WERI-Rb-1 (cell line): ENCODE results near the gene IQSEC1.

Source experiments
- DNase-seq: peaks from one replicate; pipeline ENCODE4 v3.0.0-alpha.2; 2020
- H3K27ac ChIP-seq: fragments of 250-450 bp; sonication (Bioruptor Pico); 2 replicates; pipeline ENCODE4 v1.5.1; 2020; ENCODE audit warnings: mild to moderate bottlenecking, moderate library complexity
- H3K27me3 ChIP-seq: fragments of 250-450 bp; sonication (Bioruptor Pico); 2 replicates; pipeline ENCODE4 v1.5.1; 2021; ENCODE audit warnings: mild to moderate bottlenecking, low read depth, moderate library complexity; ENCODE audit not compliant: insufficient read depth, severe bottlenecking
- H3K36me3 ChIP-seq: fragments of 250-450 bp; sonication (Bioruptor Pico); 2 replicates; pipeline ENCODE4 v1.5.1; 2020; ENCODE audit warnings: mild to moderate bottlenecking, moderate library complexity
- H3K4me3 ChIP-seq: 2 replicates; pipeline ENCODE4 v1.5.1; 2011; ENCODE audit warnings: low read depth, mild to moderate bottlenecking, control low read depth, low read length
- H3K9me3 ChIP-seq: fragments of 250-450 bp; sonication (Bioruptor Pico); 2 replicates; pipeline ENCODE4 v1.5.1; 2021; ENCODE audit warnings: mild to moderate bottlenecking, moderate library complexity; ENCODE audit not compliant: severe bottlenecking
- TF ChIP-seq, protein P1 (sequence below): IDR thresholded peaks from 2 replicates; pipeline ENCODE4 v1.5.1; 2011; ENCODE audit warnings: low read depth, mild to moderate bottlenecking, control low read depth, inconsistent platforms, low read length

IQSEC1 gene

DNA sequence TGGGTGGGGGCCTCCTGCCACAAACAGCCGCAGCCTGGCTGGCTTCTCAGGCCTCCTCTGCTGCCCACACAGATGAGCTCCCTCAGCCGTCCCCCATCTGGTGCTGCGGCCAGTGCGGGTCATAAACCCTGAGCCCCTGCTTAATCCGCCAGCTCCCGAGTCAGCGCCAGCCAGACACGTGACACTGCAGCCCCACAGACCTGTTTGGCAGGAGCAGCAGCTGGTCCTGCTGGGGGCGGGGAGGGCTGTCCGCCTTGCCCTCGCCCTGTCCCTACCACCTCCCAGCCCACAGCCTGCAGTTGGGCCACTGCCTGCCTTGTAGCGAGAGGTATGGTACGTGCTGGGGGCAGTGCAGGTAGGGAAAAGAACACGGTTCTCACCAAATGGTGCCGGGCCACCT, 86.2 kb downstream of the IQSEC1 start:
- H3K27me3 ChIP-seq = no peaks in the 10 kb centered on the region
- DNase-seq = peak; percentile 97
- peak overlapping the region; percentile 97 for H3K27ac ChIP-seq
- H3K9me3 ChIP-seq = no peaks in the 10 kb centered on the region
- TF ChIP-seq, protein P1, sequence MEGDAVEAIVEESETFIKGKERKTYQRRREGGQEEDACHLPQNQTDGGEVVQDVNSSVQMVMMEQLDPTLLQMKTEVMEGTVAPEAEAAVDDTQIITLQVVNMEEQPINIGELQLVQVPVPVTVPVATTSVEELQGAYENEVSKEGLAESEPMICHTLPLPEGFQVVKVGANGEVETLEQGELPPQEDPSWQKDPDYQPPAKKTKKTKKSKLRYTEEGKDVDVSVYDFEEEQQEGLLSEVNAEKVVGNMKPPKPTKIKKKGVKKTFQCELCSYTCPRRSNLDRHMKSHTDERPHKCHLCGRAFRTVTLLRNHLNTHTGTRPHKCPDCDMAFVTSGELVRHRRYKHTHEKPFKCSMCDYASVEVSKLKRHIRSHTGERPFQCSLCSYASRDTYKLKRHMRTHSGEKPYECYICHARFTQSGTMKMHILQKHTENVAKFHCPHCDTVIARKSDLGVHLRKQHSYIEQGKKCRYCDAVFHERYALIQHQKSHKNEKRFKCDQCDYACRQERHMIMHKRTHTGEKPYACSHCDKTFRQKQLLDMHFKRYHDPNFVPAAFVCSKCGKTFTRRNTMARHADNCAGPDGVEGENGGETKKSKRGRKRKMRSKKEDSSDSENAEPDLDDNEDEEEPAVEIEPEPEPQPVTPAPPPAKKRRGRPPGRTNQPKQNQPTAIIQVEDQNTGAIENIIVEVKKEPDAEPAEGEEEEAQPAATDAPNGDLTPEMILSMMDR = no peak
- H3K4me3 ChIP-seq = peak overlapping the region; percentile 56
- peaks cover 27% of the 10 kb centered on the region for H3K36me3 ChIP-seq

DNA sequence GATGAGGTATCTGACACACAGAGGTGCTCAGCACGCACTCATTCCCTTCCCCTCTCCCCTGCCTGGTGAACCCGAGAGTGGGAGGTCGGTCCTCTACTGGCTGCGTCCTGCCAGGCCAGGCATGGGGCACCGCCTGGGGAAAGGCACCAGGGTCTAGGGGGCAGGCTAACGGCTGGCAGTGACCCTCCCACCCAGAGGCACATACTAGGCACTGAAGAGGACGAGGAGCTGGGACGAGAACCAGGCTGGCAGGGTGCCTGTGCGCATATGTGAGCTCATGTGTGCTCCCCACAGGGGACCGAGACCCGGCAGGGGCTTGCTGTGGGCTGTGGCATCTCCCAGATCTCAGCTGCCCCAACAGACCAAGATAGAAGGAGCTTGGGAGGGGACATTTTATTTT, 86.7 kb downstream of the IQSEC1 start:
- H3K4me3 ChIP-seq = peak overlapping the region; percentile 56
- H3K27me3 ChIP-seq = no peaks in the 10 kb centered on the region
- H3K9me3 ChIP-seq = no peaks in the 10 kb centered on the region
- peaks cover 28% of the 10 kb centered on the region for H3K36me3 ChIP-seq
- H3K27ac ChIP-seq = peak overlapping the region; percentile 97
- TF ChIP-seq, protein P1 = no peak
- DNase-seq = no peak

DNA sequence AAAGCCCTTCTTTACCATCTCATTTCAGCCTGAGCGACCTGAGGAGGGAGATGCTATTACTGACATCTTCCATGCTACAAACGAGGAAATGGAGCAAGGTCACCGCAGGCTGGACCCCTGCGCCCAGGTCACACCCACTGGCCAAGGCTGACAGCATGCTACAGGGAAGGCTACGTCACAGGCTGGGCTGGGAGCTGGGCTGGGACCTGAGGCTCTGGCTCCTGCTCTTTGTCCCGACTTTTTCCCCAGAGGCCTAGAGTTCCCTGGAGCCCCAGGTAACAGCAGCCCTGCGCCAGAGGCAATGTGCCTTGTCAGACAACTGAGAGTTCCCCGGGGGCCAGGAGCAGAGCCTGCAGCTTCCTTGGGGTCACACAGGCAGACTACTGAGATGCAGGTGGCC, 87.2 kb downstream of the IQSEC1 start:
- no peak for DNase-seq
- Histone ChIP-seq H3K4me3 (peak overlapping the region; percentile 56), H3K36me3 (peaks cover 33% of the 10 kb centered on the region), H3K27ac (peak overlapping the region; percentile 97), H3K9me3 (no peaks in the 10 kb centered on the region), H3K27me3 (no peaks in the 10 kb centered on the region)
- TF ChIP-seq, protein P1 = no peak

DNA sequence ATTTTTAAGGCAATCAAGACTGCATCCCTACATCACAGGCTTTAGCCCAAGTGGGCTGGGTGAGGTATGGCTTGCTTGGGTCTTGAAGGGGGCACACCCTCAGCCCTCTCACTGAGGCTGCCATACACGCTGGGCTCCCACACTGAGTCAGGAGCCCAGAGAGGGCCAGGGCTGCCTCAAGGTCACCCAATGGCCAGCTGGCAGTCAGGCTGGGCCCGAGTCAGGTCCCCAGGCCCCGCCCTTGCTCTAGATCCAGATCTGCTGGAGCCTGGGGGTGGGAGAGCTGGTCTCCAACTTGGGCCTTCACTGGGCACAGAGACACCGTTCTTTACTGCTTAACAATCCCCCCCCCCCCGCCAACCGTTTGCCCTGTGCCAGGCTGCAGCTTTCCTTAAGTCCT, 88.1 kb downstream of the IQSEC1 start:
- peak; percentile 56 for DNase-seq
- Histone ChIP-seq H3K27me3 (no peaks in the 10 kb centered on the region), H3K27ac (peak overlapping the region; percentile 97), H3K9me3 (no peaks in the 10 kb centered on the region), H3K4me3 (peak overlapping the region; percentile 56), H3K36me3 (peaks cover 42% of the 10 kb centered on the region)
- TF ChIP-seq, protein P1 = no peak

DNA sequence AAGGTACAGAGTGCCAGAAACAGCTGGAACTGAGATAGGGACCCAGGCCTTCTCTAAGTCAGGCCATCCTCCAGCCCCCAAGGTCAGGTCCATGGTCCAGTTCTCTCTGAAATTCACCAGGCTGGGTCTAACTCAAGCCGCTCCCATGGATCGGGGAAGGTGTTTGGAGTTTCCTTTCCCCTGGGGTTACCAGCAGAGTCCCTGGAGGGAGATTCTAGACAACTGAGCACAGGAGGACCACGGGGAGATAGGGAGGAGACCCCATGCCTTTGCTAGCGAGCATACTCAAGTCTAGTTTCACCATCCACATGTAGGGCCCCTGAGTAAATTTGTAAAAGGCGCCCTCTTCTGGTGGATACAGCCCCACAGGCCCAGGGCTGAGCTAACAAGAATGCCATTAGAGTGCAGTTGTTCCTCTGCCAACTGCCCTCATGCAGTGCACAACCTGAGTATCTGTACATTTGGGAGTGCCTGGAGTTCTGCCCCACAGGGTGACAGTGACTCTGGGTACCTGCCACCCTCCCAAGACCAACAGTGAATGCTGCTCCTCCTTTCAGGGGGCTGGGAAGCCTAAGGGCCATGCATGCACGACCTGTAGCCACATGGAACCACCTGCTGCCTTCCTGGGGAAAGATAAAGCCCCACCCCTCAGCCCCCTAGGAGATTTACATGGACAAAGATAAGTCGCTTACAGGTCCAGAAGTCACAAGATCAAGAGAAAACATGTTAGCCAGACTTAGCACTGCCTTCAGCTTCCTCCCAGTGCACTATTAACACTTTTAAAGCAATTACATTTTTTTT, 89.0 kb downstream of the IQSEC1 start:
- DNase-seq = peak; percentile 85
- H3K9me3 ChIP-seq = no peaks in the 10 kb centered on the region
- peak overlapping the region; percentile 97 for H3K27ac ChIP-seq
- H3K36me3 ChIP-seq = peaks cover 51% of the 10 kb centered on the region
- TF ChIP-seq, protein P1 = peak; percentile 81
- H3K27me3 ChIP-seq = no peaks in the 10 kb centered on the region
- H3K4me3 ChIP-seq = peak overlapping the region; percentile 13
